Esophagus squamous epithelium (tissue), 4 donors: ENCODE data around the gene KRT33B.

Experiments used
- POLR2A ChIP-seq, 4 donors: fragments of 450-650 bp; IDR thresholded peaks; one replicate each; pipeline ENCODE4 v1.6.1; 2017; ENCODE audit warnings: antibody characterized with exemption in 4 of 4, mild to moderate bottlenecking in 4 of 4, moderate library complexity in 3 of 4
- TF ChIP-seq, protein P1 (sequence below), 6 experiments: fragments of 450-650 bp in 4 of 6; fragments of 200-600 bp in 2 of 6; sonication (generic) in 2 of 6; IDR thresholded peaks; one replicate each; pipeline ENCODE4 v1.5.1; 2016 to 2019; ENCODE audit warnings: antibody characterized with exemption in 6 of 6, mild to moderate bottlenecking in 4 of 6, moderate library complexity in 4 of 6

DNA sequence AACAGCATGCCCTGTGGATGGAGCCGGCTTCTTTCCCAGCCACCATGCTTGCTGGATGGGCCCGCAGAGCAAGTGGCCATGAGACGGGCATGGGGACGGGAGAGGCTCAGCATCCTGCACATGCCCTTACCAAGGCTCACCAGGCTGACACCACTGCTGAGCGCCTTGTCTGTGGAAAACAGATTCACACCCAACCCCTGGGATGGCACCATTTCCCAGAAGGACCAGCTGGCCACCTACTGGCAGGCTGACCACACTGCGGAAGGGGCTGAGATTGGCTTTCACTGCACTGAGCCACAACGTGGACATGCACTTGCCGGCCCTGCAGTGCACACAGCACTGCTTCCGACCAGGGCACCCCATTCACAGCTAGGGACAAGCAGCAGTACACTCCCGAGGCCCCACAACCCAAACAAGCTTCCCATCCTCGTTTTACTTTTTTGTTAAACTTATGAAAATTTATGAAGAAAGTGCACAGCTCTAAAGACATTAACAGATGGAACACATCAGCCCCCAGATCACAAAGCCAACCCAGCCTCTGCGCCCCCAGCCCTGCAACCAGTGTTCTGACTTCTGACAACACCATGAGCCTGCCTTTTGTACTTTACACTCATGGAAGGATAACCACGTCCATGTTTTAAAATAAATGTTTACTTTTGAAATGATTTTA is 40.2 kb downstream of the KRT33B start:
- no peak for TF ChIP-seq POLR2A (IDR thresholded peaks at IDR 0.05)
- TF ChIP-seq, protein P1, sequence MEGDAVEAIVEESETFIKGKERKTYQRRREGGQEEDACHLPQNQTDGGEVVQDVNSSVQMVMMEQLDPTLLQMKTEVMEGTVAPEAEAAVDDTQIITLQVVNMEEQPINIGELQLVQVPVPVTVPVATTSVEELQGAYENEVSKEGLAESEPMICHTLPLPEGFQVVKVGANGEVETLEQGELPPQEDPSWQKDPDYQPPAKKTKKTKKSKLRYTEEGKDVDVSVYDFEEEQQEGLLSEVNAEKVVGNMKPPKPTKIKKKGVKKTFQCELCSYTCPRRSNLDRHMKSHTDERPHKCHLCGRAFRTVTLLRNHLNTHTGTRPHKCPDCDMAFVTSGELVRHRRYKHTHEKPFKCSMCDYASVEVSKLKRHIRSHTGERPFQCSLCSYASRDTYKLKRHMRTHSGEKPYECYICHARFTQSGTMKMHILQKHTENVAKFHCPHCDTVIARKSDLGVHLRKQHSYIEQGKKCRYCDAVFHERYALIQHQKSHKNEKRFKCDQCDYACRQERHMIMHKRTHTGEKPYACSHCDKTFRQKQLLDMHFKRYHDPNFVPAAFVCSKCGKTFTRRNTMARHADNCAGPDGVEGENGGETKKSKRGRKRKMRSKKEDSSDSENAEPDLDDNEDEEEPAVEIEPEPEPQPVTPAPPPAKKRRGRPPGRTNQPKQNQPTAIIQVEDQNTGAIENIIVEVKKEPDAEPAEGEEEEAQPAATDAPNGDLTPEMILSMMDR (IDR thresholded peaks at IDR 0.05): peak; percentile 32 to 77 (median 48)
